Gastrocnemius medialis (tissue), 4 donors: ENCODE results near the gene RYR2.

Experiments
- CTCF ChIP-seq, 5 experiments: fragments of 450-650 bp in 3 of 5; fragments of 200-600 bp in 2 of 5; sonication (generic) in 2 of 5; IDR thresholded peaks in 4 of 5; conservative IDR thresholded peaks in 1 of 5; 1 replicate in 4 of 5; 2 replicates in 1 of 5; pipeline ENCODE4 v1.5.1; 2016 to 2019; ENCODE audit warnings: antibody characterized with exemption in 5 of 5, mild to moderate bottlenecking in 3 of 5, moderate library complexity in 3 of 5
- POLR2A ChIP-seq, 2 donors: fragments of 450-650 bp; IDR thresholded peaks; one replicate each; pipeline ENCODE4 v1.6.1; 2017; ENCODE audit warnings: antibody characterized with exemption in 2 of 2, mild to moderate bottlenecking in 2 of 2, moderate library complexity in 2 of 2

GRCh38 chr1:237570530-237570929, 528.5 kb downstream of the RYR2 start:
- TF ChIP-seq POLR2A (IDR thresholded peaks at IDR 0.05) (no peak), CTCF (IDR thresholded peaks at IDR 0.05 in 4 of 5, conservative IDR thresholded peaks at IDR 0.05 in 1 of 5) (no peak)
